ENCODE data around the gene GIGYF2. TPM values are rescaled to one million over a fixed set of nuclear protein-coding genes. Genes with fewer than 3 reads are reported as not detected.

GIGYF2 gene
- total and polyA plus RNA-seq, 2 of the 4 experiments (the other 2 are of a cell fraction): 14.7 to 66.0 TPM

DNA sequence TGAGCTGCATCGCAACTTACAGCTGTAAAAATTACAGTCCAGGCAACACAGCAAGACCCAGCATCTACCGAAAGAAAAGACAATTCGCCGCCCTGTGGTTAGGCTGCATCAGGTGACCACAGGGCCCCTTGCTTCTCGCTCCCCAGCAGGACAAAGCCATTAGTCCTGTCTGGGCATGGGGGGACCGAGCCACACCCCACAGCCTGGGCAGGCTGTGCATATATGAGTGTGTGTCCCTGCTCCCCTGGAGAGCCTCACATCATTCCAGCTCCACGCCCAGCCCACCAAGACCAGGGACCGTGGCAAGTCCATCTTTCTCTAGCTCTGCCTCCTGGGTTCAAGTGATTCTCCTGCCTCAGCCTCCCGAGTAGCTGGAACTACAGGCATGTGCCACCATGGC, 206.9 kb downstream of the GIGYF2 start:
- Histone ChIP-seq H4K5ac (ENCODE audit: low read depth, low read length) (no peak overlapping the region), H3K14ac (replicated peaks; ENCODE audit: low read depth, low read length) (no peak overlapping the region), H3K79me1 (ENCODE audit: low read depth in 1 of 2, low read length in 2 of 2) (no peaks in the 10 kb centered on the region; a peak in 1 of 4 replicates), H2AFZ (replicated peaks; ENCODE audit: low read length, poor library complexity) (no peak overlapping the region), H4K8ac (ENCODE audit: low read depth in 2 of 2, low read length in 2 of 2) (no peak overlapping the region), H2BK20ac (ENCODE audit: low read depth, low read length) (no peak overlapping the region), H3K27me3 (ENCODE audit: control insufficient read depth, insufficient read depth, low read length) (no peaks in the 10 kb centered on the region), H3K18ac (ENCODE audit: low read depth, low read length) (no peak overlapping the region), H2BK5ac (ENCODE audit: low read depth, low read length, poor library complexity, severe bottlenecking) (no peak overlapping the region), H3K4me1 (ENCODE audit: control insufficient read depth, insufficient read depth, low read length) (peaks cover 9% of the 10 kb centered on the region), H4K91ac (ENCODE audit: insufficient read depth, low read depth, low read length) (no peak overlapping the region), H3K4me2 (ENCODE audit: low read depth, low read length) (no peak overlapping the region), H3K56ac (ENCODE audit: extremely low read depth, insufficient read depth, low read length) (no peak overlapping the region), H3K4ac (ENCODE audit: low read depth, low read length) (no peak overlapping the region; the same call in 1 of the 2 replicates), H2AK9ac (replicated peaks; ENCODE audit: low read depth, low read length, poor library complexity) (no peak overlapping the region), H2BK15ac (ENCODE audit: low read depth, low read length) (no peak overlapping the region), H2AK5ac (ENCODE audit: low read depth, low read length) (no peak overlapping the region), H3K9ac (ENCODE audit: low read depth, low read length) (no peak overlapping the region), H3K23ac (ENCODE audit: low read depth, low read length) (no peak overlapping the region), H2BK120ac (ENCODE audit: low read depth, low read length) (no peak overlapping the region), H3K9me1 (ENCODE audit: insufficient read depth, low read length) (peaks cover 11% of the 10 kb centered on the region; the same call in 1 of the 2 replicates), H4K20me1 (ENCODE audit: insufficient read depth, low read length) (no peaks in the 10 kb centered on the region), H3K4me3 (ENCODE audit: insufficient read depth, low read depth, low read length) (no peak overlapping the region), H3K9me3 (ENCODE audit: control insufficient read depth, insufficient read depth, low read length) (no peaks in the 10 kb centered on the region), H3K36me3 (ENCODE audit: control insufficient read depth, insufficient read depth, low read length) (no peaks in the 10 kb centered on the region), H3K27ac (ENCODE audit: insufficient read depth, low read length) (no peak overlapping the region)
- ChIA-PET CTCF (no interaction called here), POLR2A (ENCODE audit: unreplicated experiment) (no interaction called here)
- in situ Hi-C loops (cut with MboI; ENCODE audit: low sequenced_read_pairs): no loop called here
- no TSS peak for BruUV-seq (replicated peaks)
- intact Hi-C loops (cut with micrococcal nuclease): loop anchor here (5.0 kb wide), 1 partner anchor 83 kb away; no protein-coding TSS in a partner anchor
- no peak for ATAC-seq (ENCODE audit: low read depth)
- WGBS, 2 experiments (ENCODE audit: extremely low coverage in 2 of 2, insufficient read length in 1 of 2): 87% methylated on average over 3 of the region's 9 CpGs; no CpG with 5 or more reads in 1 of the 2 experiments
- TF ChIP-seq RFX5 (IDR thresholded peaks at IDR 0.05; ENCODE audit: low read depth, low read length) (no peak), FOS (IDR thresholded peaks at IDR 0.05; ENCODE audit: low read depth, low read length) (no peak), CHD1 (IDR thresholded peaks at IDR 0.05; ENCODE audit: low read depth, low read length) (no peak), NFE2L2 (IDR thresholded peaks at IDR 0.05; ENCODE audit: low read depth, low read length) (no peak), RCOR1 (IDR thresholded peaks at IDR 0.05; ENCODE audit: insufficient replicate concordance, low read length) (no peak), CEBPB (IDR thresholded peaks at IDR 0.05; ENCODE audit: low read depth, low read length) (no peak), BHLHE40 (IDR thresholded peaks at IDR 0.05; ENCODE audit: low read depth, low read length) (no peak), MAFK (IDR thresholded peaks at IDR 0.05; ENCODE audit: low read depth, low read length) (no peak), POLR2A (IDR thresholded peaks at IDR 0.05; ENCODE audit: low read depth, low read length) (no peak), MXI1 (IDR thresholded peaks at IDR 0.05; ENCODE audit: borderline replicate concordance, low read depth, low read length) (no peak)
- TF ChIP-seq, protein P1, sequence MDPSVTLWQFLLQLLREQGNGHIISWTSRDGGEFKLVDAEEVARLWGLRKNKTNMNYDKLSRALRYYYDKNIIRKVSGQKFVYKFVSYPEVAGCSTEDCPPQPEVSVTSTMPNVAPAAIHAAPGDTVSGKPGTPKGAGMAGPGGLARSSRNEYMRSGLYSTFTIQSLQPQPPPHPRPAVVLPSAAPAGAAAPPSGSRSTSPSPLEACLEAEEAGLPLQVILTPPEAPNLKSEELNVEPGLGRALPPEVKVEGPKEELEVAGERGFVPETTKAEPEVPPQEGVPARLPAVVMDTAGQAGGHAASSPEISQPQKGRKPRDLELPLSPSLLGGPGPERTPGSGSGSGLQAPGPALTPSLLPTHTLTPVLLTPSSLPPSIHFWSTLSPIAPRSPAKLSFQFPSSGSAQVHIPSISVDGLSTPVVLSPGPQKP (IDR thresholded peaks at IDR 0.05; ENCODE audit: borderline replicate concordance, low read depth, low read length): no peak
- TF ChIP-seq, protein P2, sequence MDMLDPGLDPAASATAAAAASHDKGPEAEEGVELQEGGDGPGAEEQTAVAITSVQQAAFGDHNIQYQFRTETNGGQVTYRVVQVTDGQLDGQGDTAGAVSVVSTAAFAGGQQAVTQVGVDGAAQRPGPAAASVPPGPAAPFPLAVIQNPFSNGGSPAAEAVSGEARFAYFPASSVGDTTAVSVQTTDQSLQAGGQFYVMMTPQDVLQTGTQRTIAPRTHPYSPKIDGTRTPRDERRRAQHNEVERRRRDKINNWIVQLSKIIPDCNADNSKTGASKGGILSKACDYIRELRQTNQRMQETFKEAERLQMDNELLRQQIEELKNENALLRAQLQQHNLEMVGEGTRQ (IDR thresholded peaks at IDR 0.05; ENCODE audit: low read depth, low read length): no peak
- TF ChIP-seq, protein P3, sequence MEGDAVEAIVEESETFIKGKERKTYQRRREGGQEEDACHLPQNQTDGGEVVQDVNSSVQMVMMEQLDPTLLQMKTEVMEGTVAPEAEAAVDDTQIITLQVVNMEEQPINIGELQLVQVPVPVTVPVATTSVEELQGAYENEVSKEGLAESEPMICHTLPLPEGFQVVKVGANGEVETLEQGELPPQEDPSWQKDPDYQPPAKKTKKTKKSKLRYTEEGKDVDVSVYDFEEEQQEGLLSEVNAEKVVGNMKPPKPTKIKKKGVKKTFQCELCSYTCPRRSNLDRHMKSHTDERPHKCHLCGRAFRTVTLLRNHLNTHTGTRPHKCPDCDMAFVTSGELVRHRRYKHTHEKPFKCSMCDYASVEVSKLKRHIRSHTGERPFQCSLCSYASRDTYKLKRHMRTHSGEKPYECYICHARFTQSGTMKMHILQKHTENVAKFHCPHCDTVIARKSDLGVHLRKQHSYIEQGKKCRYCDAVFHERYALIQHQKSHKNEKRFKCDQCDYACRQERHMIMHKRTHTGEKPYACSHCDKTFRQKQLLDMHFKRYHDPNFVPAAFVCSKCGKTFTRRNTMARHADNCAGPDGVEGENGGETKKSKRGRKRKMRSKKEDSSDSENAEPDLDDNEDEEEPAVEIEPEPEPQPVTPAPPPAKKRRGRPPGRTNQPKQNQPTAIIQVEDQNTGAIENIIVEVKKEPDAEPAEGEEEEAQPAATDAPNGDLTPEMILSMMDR (conservative IDR thresholded peaks at IDR 0.05; ENCODE audit: low read depth, low read length): no peak
- DNase-seq: no peak
- dilution Hi-C loops (cut with HindIII; ENCODE audit: low sequenced_read_pairs, unreplicated experiment): no loop called here

Data from IMR-90 (cell line).